ENCODE measurements around the gene GLUD1.
"Not testable (repeated sequence)": the region's sequence is repeated elsewhere in the genome, so short reads cannot be mapped to it uniquely, and the experiment has no call there.

Gene GLUD1

GRCh38 chr10:87094373-87095235, at the start of gene GLUD1, which contains the start of gene SHLD2:
Gene GLUD1, minus strand, starts transcription at chr10:87094843. Its CDS starts 74 bp downstream, at chr10:87094769.
Gene SHLD2, plus strand, starts transcription at chr10:87095206. Its CDS starts 56,149 bp downstream, at chr10:87151355.
- peak; percentile 93 for DNase-seq

DNA sequence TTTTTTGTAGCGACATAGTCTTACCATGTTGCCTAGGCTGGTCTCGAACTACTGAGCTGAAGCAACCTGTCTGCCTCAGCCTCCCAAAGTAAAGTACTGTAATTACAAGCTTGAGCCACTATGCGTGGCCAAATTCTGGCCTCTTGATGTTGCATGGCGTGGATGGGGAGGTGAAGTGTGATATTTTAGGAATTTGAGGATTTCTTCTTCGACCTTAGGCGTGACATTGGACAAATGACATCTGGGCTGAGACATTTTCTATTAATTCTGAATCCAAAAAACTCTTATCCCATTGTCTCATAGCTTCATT, 48.4 kb upstream of the GLUD1 start:
- DNase-seq: not testable (repeated sequence)

- DNase-seq: not testable (repeated sequence)
Measured at GRCh38 chr10:87142230-87143108, 47.8 kb upstream of the GLUD1 start.

- not testable (repeated sequence) for DNase-seq
Measured at GRCh38 chr10:87137478-87137877, 42.8 kb upstream of the GLUD1 start.

DNA sequence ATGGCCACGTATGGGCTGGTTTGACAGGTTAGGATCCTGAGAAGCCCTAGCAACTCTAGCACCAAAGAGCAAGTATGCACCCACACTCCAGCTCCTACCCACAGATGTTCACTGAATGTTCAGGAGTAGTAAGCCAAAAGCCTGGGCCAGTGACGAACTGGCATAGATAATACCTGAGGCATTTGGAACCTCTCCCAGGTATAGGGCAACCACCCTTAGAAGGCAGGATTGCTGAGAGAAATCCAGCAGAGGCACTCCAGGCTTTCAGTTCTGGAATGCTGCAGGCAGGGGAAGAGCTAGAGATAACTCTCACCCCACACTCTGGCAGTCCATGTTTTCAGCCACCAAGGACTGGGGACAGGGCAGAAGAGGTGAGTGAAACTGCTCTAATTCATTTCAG, 39.8 kb upstream of the GLUD1 start:
- DNase-seq: not testable (repeated sequence)

DNA sequence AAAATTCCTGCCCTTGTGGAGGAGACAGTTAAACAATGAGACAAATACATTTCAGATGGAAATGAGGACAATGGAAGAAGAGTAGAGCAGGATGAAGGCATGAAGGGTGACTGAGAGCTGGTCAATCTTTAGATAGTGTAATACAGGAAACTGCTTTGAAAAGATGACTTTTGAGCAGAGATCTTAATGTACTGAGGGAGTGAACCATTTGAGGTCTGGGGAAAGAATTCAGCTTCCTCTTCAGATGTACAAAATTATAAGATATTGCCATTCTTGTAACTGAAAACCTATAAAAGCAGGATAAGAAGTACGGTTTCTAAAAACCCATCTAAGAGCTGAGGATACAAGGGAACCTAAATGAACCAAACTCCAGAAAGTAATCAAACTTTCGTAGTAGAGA, 39.3 kb upstream of the GLUD1 start:
- not testable (repeated sequence) for DNase-seq

DNA sequence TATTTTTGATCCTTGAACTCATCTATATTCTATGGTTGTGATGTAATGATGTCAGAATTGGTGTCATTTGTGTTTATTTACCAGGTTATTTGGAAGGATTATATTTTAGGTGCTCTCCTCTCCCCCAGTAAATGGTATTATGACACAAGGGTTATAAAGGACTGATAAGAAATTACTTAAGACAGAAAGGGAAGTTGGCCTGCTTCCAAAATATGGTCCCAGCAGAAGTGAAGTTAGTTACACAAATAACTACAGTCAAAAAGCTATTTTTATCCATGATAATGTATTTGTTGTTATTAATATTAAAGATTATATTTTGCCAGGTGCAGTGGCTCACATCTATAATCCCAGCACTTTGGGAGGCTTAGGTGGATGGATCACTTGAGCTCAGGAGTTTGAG, 37.5 kb upstream of the GLUD1 start:
- DNase-seq: not testable (repeated sequence)

- DNase-seq: not testable (repeated sequence)
Measured at GRCh38 chr10:87127607-87128156, 33.0 kb upstream of the GLUD1 start.

DNA sequence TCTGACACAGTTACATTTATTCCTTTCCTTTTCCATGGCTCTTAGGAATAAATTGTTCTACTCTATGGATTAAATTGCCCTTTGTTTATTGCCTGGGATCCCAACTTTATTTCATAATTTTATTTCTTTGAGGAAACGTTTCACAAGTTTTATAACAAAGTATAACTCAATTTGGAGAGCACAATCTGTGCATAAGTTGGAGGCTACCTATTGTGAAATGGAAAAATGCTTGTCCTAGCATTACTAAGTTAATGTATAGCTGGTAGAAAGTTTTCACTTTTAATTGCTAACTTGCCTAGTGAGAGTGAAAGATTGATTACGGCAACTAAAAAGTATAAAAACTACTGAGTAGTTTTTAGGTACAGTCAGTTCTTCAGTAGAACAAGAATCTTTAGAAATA, 32.4 kb upstream of the GLUD1 start:
- DNase-seq: not testable (repeated sequence)

GRCh38 chr10:87123351-87123750, 28.7 kb upstream of the GLUD1 start:
- not testable (repeated sequence) for DNase-seq

DNA sequence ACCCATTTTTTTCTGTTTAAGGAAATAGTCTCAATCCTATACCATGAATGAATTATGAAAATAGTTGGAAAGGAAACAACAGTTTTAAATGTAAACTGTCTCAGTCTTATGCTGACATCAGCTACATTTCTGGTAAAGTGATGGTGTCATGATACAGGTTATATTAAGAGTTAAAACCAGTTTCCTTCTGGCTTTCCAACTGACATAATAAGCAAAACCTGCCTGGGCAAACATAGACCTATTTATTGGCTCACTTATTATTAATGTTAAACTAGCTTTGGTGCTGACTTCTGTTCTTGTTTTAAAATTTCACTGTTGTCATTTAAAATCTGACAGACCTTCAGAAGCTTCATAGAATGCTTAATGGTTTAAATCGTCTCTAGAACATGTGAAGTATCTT, 24.4 kb upstream of the GLUD1 start:
- DNase-seq: not testable (repeated sequence)

DNA sequence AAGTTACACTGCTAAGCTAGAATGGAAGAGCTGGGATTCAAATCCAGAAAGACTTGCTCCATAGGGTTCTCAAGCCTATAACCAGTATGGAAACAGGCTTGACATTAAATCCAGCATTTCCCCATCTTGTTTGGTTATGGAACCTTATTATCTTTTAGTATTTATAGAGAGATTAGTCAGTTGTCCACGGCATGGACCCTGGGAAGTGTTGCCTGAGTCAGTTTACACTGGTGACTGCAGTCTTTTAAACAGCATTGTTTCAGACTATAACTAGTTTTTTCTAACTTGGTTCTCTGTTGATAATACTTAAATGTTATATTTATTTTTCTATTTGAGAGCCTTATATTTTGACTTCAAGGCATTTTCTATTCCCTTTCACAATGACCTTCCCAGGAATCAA, 23.5 kb upstream of the GLUD1 start:
- not testable (repeated sequence) for DNase-seq

DNA sequence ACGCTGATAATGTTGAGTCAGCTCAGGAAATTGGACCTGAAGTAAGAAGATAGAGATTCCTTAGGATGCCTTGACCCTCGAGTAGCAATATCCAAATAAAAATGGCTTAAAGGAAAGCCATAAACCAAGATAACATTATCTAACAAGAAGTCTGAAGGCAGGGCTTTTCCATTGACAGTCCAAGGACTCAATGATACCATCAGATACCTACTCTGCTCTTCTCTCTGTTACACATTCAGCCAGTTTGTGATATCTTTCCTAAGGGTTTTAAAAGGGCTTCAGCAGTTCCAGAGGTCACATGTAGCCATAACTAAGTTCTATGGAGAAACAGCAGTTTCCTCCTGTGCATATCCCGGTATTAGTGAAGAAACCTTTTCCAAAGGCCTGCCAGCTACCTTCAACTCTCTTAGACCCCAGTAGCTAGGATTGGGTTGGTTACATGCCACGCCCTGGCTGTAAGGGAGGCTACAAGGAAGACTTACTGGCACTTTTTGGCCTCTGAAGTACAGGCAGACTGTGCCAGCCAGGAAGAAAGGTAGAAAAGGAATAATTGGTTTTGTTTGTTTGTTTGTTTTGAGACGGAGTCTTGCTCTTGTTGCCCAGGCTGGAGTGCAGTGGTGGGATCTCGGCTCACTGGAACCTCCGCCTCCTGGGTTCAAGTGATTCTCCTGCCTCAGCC, 10.9 kb upstream of the GLUD1 start:
- DNase-seq: no peak

- not testable (repeated sequence) for DNase-seq
Measured at GRCh38 chr10:87104727-87105126, 10.1 kb upstream of the GLUD1 start.

DNA sequence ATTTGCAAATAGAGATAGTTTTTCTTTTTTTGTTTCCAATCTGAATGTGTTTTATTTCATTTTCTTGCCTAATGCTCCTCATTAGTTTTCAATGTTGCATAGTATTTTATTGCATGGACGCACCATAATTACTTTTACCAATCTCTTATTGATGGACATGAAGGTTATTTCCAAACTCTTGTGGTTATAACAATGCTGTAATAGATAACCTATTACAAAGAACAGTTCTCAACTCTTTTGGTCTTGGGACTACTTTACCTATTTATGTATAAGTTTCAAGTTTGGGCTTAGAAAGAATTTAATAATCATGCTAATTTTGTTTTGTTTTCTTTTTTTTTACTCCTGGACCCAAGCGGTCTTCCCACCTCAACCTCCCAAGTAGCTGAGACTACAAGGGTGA, 7.4 kb upstream of the GLUD1 start:
- no peak for DNase-seq

- peak; percentile 80 for DNase-seq
Measured at GRCh38 chr10:87095236-87095945, 748 bp upstream of the GLUD1 start.

GRCh38 chr10:87093632-87094372, 841 bp downstream of the GLUD1 start:
- DNase-seq: peak; percentile 67

- DNase-seq: peak; percentile 59
Measured at GRCh38 chr10:87092861-87093631, 1.6 kb downstream of the GLUD1 start.

- DNase-seq: peak; percentile 41
Measured at GRCh38 chr10:87092376-87092860, 2.2 kb downstream of the GLUD1 start.

DNA sequence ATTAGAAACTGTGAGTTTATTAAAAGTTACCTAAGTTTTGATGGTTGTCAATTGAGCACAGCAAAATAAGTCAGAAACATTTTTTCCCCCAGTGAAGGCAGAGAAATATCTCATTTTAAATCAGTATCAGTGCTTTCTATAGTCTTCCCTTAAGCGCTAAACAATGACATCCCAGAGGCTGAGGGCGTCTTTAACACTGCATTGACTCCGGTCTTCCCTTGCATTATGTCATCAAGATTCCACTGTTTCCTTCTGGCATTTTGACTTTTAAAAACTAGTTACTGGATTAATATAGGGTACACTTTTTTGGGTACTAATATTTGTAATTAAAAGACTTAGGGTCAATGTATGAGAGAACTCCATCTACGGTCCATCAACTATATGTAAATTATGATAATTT, 3.9 kb downstream of the GLUD1 start:
- DNase-seq: no peak

Data from CD4-positive, alpha-beta T cell treated with Interleukin-10 for 1 hour (primary cell).